ENCODE data around the gene MAGEB3.

MAGEB3 gene

GRCh38 chrX:30280428-30280827, 50.0 kb downstream of the MAGEB3 start:
- DNase-seq, result no peak

GRCh38 chrX:30282527-30282926, 52.1 kb downstream of the MAGEB3 start:
- DNase-seq, result no peak

GRCh38 chrX:30283456-30284200, 53.2 kb downstream of the MAGEB3 start:
- no peak for DNase-seq
